DLD1 (cell line): ENCODE results near the gene C17orf75.
"Not testable (repeated sequence)": the region's sequence is repeated elsewhere in the genome, so short reads cannot be mapped to it uniquely, and the experiment has no call there.

Source experiments
- in situ Hi-C: cut with HindIII; loops from 2 replicates; pipeline ENCODE4 v1.10.0; 2017; ENCODE audit warnings: low sequenced_read_pairs

The C17orf75 gene

GRCh38 chr17:32348483-32348800, 6.5 kb upstream of the C17orf75 start:
- in situ Hi-C loops = no loop called here

- in situ Hi-C loops = no loop called here
These were observed 4.1 kb upstream of the C17orf75 start for GRCh38 chr17:32345951-32346600.

- in situ Hi-C loops = no loop called here
These were observed 791 bp upstream of the C17orf75 start for GRCh38 chr17:32342603-32343325.

GRCh38 chr17:32341141-32341856, 674 bp downstream of the C17orf75 start:
- in situ Hi-C loops = no loop called here

- in situ Hi-C loops = no loop called here
These were observed 6.3 kb downstream of the C17orf75 start for GRCh38 chr17:32335687-32336086.

- in situ Hi-C loops = no loop called here
These were observed 6.9 kb downstream of the C17orf75 start for GRCh38 chr17:32335046-32335445.

GRCh38 chr17:32333187-32333586, 8.8 kb downstream of the C17orf75 start:
- in situ Hi-C loops = no loop called here

GRCh38 chr17:32331243-32332040, 10.5 kb downstream of the C17orf75 start:
- in situ Hi-C loops = no loop called here

GRCh38 chr17:32330147-32330546, 11.8 kb downstream of the C17orf75 start:
- in situ Hi-C loops = no loop called here

- in situ Hi-C loops = no loop called here
These were observed 14.1 kb downstream of the C17orf75 start for GRCh38 chr17:32327911-32328310.

GRCh38 chr17:32323811-32324491, 18.0 kb downstream of the C17orf75 start:
- in situ Hi-C loops = no loop called here

GRCh38 chr17:32323046-32323445, 18.9 kb downstream of the C17orf75 start:
- in situ Hi-C loops = no loop called here

- in situ Hi-C loops = no loop called here
These were observed 21.1 kb downstream of the C17orf75 start for GRCh38 chr17:32320847-32321246.

- in situ Hi-C loops = not testable (repeated sequence)
These were observed 21.9 kb downstream of the C17orf75 start for GRCh38 chr17:32320080-32320479.

- in situ Hi-C loops = no loop called here
These were observed 22.4 kb downstream of the C17orf75 start for GRCh38 chr17:32319548-32319905.

GRCh38 chr17:32318071-32318470, 23.9 kb downstream of the C17orf75 start:
- in situ Hi-C loops = no loop called here

GRCh38 chr17:32317353-32317752, 24.6 kb downstream of the C17orf75 start:
- in situ Hi-C loops = no loop called here

- in situ Hi-C loops = not testable (repeated sequence)
These were observed 25.3 kb downstream of the C17orf75 start for GRCh38 chr17:32316653-32317052.

GRCh38 chr17:32315171-32315570, 26.8 kb downstream of the C17orf75 start:
- in situ Hi-C loops = no loop called here

GRCh38 chr17:32314636-32315035, 27.3 kb downstream of the C17orf75 start:
- in situ Hi-C loops = no loop called here

GRCh38 chr17:32311028-32311536, 30.9 kb downstream of the C17orf75 start:
- in situ Hi-C loops = no loop called here
